ENCODE data around the gene HAGHL.
"Not testable (repeated sequence)": the region's sequence is repeated elsewhere in the genome, so short reads cannot be mapped to it uniquely, and the experiment has no call there.

The HAGHL gene

GRCh38 chr16:687499-687898 is 39.4 kb upstream of the HAGHL start:
- FAIRE-seq (no peak), DNase-seq (ENCODE audit: low spot score) (no peak)

DNA sequence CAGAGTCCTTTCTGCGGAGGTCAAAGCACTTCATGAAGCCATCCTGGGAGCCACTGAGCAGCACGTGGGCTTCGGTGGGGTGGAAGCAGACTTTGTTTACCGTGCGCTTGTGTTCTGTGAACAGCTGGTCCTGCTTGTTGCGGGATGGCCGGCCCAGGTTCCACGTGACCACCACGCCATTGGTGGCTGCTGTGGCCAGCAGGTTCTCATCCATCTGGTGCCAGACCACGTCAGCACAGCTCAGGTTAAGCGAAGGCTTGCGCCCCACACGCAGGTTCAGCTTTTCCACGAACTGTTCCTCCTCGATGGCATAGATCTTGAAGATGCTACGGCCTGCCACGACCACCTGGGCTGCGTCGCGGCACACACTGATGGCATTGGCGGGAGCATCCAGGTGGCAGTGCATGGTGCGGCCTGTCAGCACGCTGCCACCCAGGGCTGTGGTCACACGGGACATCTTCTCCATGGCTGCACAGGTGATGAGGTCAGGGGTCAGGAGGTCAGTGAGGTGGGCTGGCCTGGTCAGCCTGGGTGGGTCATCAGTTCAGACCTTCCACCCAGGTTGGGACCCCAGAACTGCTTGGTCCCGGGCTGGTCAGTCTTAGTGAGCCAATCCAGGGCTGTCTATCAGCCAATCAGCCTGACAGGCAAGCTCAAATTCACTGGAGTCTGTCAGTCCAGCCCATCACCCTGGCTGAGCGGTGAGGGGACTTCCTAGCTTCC is 37.6 kb upstream of the HAGHL start:
- FAIRE-seq = no peak
- DNase-seq (ENCODE audit: low spot score) = no peak

DNA sequence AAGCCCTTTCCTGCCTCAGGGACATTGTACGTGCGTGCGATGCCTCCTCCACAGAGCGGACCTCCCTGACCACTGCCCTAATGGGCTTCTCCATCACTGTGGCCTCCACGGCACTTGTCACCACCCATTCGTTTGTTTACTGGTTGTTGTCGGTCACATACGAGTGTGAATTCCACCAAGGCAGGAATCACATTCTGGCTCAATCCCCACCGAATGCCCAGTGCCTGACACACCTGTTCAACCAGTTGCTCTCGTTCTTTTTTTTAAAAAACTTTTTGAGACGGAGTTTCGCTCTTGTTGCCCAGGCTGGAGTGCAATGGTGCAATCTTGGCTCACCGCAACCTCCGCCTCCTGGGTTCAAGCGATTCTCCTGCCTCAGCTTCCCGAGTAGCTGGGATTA is 35.7 kb upstream of the HAGHL start:
- not testable (repeated sequence) for DNase-seq (ENCODE audit: low spot score); FAIRE-seq

DNA sequence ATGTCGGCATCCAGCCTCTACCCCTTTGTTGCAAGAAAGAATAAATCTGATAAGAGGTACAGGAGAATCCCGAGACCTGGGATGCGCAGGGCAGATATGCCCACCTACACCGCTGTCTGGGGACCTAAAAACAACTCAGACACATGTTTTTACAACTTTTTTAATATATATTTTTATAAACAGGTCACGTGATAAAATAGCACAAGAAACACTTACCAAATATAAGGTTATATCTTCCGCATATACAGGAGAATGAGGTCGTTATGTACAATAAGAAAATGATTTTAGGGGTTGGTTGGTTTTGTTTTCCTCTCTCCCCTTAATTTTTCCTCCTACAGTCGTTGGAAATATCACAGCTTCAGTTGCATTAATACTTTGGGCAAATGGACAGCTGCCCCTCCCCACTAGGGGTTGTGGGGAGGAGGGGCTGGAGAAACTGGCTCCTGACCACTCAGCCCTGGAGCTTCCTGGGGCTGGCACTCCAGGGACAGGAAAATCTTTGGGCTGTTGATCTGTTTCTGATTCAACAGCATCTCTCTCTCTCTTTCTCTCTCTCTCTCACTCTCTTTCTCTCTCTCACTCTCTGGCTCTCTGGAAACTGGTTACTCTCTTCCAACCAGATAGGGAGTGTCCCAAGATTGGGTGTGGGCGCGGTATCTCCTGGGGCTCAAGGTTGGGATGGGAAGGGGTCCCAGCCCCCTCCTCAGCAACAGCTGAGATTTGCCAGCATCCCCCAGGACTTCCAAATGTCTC is 34.4 kb upstream of the HAGHL start:
- FAIRE-seq = no peak

GRCh38 chr16:693364-693763 is 33.5 kb upstream of the HAGHL start:
- DNase-seq (ENCODE audit: low spot score) = no peak
- no peak for FAIRE-seq

More for the DNA sequence above, 34.4 kb upstream of the HAGHL start:
- no peak for DNase-seq (ENCODE audit: low spot score)

DNA sequence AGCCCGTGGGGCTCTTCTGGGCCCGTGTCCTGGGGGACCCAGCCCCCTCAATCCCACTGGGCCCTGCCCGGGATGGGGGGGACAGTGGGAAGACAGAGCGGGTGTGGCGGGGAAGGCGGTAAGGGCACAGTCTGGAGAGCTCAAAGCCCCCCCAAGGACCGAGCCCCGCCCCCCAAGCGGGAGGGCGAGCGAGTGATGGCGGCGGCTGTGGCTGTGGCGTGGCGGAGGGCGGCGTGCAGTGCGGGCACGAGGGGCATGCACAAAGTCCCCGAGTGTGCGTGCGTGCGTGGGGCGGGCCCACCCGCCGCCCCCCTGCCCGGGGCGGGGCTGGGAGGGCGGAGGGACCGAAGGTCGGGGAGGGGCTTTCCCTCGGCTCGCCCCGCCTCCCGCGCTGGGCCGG is 33.1 kb upstream of the HAGHL start:
- FAIRE-seq (no peak), DNase-seq (ENCODE audit: low spot score) (no peak)

GRCh38 chr16:694187-694862 is 32.6 kb upstream of the HAGHL start:
- FAIRE-seq = no peak
- no peak for DNase-seq (ENCODE audit: low spot score)

- no peak for DNase-seq (ENCODE audit: low spot score)
- no peak for FAIRE-seq
Observed at GRCh38 chr16:694863-695354, 32.0 kb upstream of the HAGHL start.

GRCh38 chr16:695355-696089 is 31.4 kb upstream of the HAGHL start:
- DNase-seq (ENCODE audit: low spot score) (no peak), FAIRE-seq (no peak)

DNA sequence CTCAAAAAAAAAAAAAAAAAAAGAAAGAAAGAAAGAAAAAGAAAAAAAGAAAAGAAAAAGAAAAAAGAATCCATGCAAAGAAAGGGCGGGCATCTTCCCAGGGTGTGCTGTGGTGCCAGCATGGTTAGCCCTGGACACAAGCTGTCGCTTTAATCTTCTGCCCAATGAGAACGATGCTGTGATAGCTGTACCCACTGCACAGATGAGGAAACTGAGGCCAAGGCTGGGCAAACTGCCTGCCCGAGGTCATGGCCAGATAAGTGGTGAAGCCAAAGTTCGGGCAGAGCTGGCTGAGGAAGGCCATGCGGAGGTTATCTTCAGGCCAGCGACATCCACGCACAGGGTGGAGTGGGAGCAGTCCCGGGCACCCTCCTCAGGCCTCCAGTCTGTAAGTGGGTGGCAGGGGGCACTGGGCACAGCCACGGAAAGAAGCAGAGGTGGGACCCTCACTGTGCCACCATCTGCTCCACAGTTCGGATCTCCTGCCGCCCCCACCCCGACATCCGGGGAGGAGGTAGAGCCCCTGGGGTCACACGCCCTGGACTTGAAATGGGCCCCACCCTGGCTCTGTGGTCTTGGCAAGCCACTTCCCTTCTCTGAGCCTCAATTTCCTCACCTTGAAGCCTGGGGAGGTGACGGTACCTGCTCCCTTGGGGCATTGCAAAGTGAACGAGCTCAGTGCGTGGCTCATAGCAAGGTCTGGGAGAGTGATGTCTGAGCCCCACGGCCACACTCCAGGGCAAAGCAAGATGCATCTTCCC is 27.8 kb upstream of the HAGHL start:
- DNase-seq (ENCODE audit: low spot score) = no peak
- FAIRE-seq = no peak

GRCh38 chr16:700684-701584 is 26.0 kb upstream of the HAGHL start:
- FAIRE-seq = no peak

DNA sequence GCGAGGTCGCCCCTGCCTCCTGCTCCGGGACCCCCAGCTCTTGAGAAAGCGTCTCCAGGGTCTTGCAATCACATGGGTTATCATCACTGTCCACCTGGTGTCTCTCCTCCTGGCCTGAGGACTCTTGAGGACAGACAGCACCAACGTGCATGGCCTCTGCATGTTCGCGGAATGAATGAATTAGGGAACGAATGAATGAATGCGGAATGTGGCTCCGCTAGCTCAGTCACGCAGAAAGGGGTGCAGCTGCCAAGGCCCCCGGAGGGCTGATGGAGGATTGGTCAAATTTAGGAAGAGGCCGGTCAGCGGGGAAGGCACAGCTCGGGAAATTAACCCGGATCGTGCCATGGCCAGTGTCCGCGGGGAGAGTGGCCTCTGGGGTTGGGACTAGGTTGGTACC is 24.6 kb upstream of the HAGHL start:
- FAIRE-seq (no peak), DNase-seq (ENCODE audit: low spot score) (no peak)

More at GRCh38 chr16:700684-701584, 26.0 kb upstream of the HAGHL start:
- DNase-seq (ENCODE audit: low spot score) = no peak

DNA sequence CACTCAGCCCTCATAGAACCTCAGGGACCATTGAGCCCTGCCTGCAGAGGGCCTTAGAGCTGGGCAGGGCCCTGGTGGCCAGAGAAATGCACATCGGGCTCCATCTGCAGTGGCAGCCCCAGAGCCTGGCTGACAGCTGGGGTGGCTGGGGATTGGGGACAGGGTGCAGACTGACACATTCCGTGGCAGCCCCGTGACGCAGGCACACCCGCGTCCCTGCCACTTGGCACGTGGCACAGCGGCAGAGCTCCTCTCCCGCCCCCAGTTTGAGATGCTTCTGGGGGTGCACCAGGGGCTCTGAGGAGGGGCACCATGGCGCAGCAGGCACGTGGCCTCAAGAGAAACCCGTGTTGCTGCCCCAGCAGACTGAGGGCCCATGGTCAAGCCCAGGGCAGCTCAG is 23.5 kb upstream of the HAGHL start:
- DNase-seq (ENCODE audit: low spot score) (no peak), FAIRE-seq (no peak)

DNA sequence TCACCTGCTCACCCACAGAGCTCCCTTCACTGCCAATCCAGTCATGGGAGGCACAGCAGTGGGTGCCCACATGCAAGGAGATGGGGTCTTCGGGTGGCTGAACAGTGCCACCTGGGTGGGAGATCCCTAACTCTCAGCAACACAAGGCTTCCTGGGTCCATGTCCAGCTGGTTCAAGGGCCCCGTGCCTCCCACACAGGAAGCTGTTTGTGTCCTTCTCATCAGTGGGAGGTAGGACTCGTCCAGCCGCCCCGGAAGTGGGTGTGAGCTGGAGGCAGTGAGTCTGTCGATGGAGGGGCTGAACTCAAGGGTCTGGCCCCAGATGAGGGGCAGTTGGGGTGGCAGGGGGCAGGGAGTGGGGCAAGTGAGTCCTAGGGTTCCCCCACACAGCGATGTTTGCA is 22.9 kb upstream of the HAGHL start:
- no peak for FAIRE-seq
- DNase-seq (ENCODE audit: low spot score) = no peak

GRCh38 chr16:704552-705380 is 22.1 kb upstream of the HAGHL start:
- no peak for FAIRE-seq
- no peak for DNase-seq (ENCODE audit: low spot score)

GRCh38 chr16:705431-706188 is 21.3 kb upstream of the HAGHL start, which contains the start of gene FBXL16:
Gene FBXL16, minus strand, starts transcription at chr16:705801. Its CDS starts 8,396 bp downstream, at chr16:697405.
- no peak for DNase-seq (ENCODE audit: low spot score)
- no peak for FAIRE-seq

DNA sequence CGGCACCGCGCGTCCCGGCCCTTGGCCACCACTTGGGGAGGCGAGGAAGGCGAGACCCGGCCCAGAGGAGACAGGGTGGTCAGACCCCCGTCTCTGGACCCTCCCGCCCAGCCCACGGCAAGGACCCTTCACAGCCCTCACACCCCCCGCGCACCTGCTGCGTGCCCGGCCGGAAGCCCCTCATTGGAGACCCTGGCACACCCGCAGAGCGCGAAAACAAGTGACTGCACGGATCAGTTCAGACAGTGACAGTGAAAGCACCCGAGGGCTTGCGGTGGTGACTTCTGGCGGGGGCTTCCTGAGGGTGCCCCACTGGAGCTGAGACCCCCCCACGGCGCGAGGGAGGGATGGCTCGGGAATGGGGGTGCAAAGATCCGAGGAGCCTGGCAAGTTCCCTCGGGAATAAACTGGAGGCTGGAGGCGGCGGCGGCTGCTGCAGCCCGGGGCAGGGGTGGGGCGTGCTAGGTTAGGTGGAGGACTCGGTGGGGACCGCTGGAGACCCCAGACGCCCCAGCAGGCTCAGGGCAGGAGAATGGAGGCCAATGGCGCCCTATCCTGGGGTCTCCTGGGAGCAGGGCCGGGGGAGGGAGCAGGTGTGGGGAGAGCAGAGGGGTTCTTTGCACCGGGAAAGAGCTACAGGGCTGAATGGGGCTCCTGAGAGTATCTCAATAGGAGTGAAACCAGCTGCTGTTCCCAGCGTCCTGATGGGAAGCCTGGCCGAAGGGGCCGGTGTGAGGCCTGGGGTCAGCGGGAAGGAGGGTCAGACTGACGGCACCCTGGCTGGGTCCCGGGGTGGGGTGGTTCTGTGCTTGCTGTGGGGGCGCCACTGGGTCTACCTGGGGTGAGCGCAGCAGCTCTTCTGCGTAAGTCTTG is 20.5 kb upstream of the HAGHL start:
- no peak for FAIRE-seq
- no peak for DNase-seq (ENCODE audit: low spot score)

Measured in RCC 7860 (cell line).